ENCODE data around the gene SUMO3.

Gene SUMO3

DNA sequence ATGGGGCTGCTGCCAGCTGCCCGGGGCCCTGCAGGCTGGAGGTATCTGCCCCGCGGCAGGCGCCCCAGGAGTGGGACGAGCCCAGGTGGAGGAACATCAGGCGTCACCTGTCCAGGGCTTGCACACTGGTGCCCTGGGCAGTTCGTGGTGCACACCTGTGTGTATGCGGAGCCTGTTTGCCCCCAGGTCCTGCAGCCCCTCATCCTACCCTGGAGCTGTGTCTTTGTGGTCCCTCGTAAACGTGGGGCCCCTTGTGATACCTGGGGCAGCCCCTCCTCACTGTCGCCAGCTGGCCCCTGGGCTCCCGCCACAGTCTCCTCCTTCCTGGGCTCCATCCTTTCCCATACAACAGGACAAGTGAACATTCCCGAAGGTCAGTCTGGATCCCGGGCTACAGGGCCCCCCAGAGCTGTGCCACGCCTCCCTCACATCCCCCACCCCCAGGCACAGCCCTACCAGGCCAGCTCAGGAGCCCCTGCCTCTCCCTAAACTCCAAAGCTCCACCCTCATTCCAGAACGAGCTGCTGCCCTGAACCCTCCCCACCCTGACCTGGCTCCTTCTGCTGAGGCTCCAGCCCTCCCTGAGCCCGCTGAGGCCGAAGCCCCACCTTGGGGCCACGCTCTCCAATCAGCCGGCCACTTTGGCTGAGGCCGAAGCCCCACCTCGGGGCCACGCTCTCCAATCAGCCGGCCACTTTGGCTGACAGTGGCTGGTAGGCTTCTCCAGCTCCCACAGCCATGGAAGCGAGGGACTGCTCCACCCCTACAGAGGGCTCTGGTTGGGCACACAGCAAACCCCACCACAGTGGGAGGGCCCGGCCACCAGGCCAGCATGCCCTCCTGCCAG is 58.9 kb downstream of the SUMO3 start:
- DNase-seq (ENCODE audit: low spot score), result no peak

DNA sequence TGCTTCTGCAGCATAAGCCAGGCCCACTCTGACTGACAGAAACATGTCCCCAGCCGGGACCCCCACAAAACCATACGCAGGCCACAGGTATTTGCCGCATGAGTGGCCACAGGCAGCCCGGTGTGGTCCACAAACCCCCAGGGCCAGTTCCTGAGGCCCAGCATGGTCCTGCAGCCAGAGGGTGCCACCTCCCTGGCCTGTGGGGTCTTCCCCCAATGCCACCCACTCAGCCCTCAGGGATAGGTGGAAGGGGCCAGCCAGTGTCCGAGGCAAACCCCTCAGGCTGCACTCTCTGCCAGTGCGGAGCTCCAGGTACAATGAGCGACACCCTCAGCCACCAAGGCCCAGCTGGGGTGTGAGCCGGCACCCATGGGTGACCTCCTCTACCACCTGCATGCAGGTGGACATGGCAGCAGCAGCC is 59.7 kb downstream of the SUMO3 start:
- no peak for DNase-seq (ENCODE audit: low spot score)

DNA sequence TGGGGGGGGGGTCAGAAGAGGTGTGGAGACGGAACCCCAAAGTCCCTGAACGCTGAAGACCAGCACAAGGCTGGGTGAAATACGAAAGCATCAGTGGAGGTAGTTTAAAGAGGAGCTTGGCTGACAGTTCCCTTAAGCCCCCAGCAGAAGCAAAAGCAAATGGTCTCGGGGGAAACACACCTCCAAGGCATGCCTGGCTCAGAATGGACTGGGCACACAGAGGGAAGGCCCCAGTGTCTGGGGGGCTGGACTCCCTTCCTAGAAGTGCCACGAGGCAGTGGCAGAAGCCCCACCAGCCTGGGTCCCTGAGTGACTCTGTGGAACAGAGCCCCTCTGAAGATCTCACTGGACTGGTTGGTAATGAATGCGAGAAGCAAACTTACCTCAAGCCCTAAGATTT is 60.1 kb downstream of the SUMO3 start:
- no peak for DNase-seq (ENCODE audit: low spot score)

GRCh38 chr21:44756423-44757185 is 61.3 kb downstream of the SUMO3 start:
- no peak for DNase-seq (ENCODE audit: low spot score)
